Immature natural killer cell (primary cell): ENCODE results near the gene THAP7. TPM values are rescaled to one million over a fixed set of nuclear protein-coding genes. Genes with fewer than 3 reads are reported as not detected.

Source experiments
- DNase-seq, 3 donors: peaks; one replicate each; pipeline ENCODE4 v3.0.0; 2022; ENCODE audit warnings: mixed read lengths in 1 of 3
- H3K27ac Mint-ChIP-seq, 6 donors: one replicate each; pipeline ENCODE4 v1.8.0; 2020; ENCODE audit warnings: mixed read lengths in 6 of 6, mild to moderate bottlenecking in 5 of 6, inconsistent platforms in 4 of 6, moderate library complexity in 3 of 6
- H3K27me3 Mint-ChIP-seq, 3 donors: one replicate each; pipeline ENCODE4 v1.8.0; 2020 to 2021; ENCODE audit warnings: low read depth in 3 of 3, mild to moderate bottlenecking in 3 of 3, mixed read lengths in 3 of 3, moderate library complexity in 3 of 3, inconsistent platforms in 1 of 3
- H3K36me3 Mint-ChIP-seq, 3 donors: one replicate each; pipeline ENCODE4 v1.8.0; 2020; ENCODE audit warnings: mixed read lengths in 3 of 3, inconsistent platforms in 2 of 3, mild to moderate bottlenecking in 2 of 3
- H3K4me1 Mint-ChIP-seq, 2 donors: one replicate each; pipeline ENCODE4 v1.8.0; 2020; ENCODE audit warnings: inconsistent platforms in 2 of 2, mild to moderate bottlenecking in 2 of 2, mixed read lengths in 2 of 2, moderate library complexity in 1 of 2
- H3K4me3 Mint-ChIP-seq, 5 donors: one replicate each; pipeline ENCODE4 v1.8.0; 2020; ENCODE audit warnings: mild to moderate bottlenecking in 5 of 5, mixed read lengths in 5 of 5, inconsistent platforms in 3 of 5, moderate library complexity in 3 of 5
- H3K9me3 Mint-ChIP-seq, 6 donors: one replicate each; pipeline ENCODE4 v1.8.0; 2020; ENCODE audit warnings: mild to moderate bottlenecking in 6 of 6, mixed read lengths in 6 of 6, inconsistent platforms in 4 of 6, moderate library complexity in 3 of 6
- polyA plus RNA-seq, 3 donors: library from polyadenylated mRNA; unstranded; fragments of 300-500 nt; fragmentation: Illumina TruSeq; gene quantifications; one replicate each; pipeline ENCODE4 v1.2.3, GENCODE V29; 2021

The THAP7 gene
- polyA plus RNA-seq, 3 donors from 2014 or later, result 28.9 to 41.4 (median 32.9) TPM

DNA sequence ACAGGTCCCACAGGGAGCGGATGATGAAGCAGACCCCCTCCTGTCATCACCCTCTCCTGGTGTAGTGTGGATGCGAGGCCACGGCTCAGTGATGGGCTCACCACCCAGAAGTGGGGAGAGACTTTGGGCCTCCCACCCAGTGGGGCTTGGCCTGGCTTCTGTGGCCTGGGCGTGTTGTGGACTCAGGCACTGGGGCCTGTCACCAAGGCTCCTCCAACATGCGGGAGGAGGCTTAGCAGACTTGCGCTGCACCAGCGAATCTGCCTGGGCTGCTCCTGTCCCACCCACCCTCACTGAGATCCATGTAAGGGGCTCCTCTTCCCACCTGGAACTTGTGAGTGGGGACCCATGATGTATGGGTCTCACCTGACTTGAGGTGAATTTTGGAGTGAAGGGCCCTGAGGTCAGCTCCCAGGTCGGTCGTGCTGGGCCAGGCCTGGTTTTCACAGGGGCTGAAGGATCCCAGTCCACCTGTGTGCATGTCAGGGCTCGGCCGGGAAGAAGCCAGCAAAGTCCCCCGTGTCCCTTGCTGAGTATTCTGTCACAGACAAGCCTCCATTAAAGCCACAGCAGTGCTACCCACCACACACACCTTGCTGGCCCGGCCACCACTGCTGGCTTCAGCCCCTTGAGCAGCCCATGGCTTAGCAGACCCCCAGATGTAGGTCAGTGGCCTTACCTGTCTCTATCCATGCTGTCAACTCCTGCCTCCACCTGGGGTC lies 4.2 kb downstream of the THAP7 start:
- peaks cover 18 to 24% of the 10 kb centered on the region in 2 donors for H3K4me1 Mint-ChIP-seq
- DNase-seq, result no peak
- H3K27me3 Mint-ChIP-seq, result peaks cover 10 to 11% (median 11%) of the 10 kb centered on the region in 3 donors
- H3K27ac Mint-ChIP-seq, result no peak overlapping the region
- H3K9me3 Mint-ChIP-seq, result no peaks in the 10 kb centered on the region
- no peaks in the 10 kb centered on the region for H3K36me3 Mint-ChIP-seq
- no peak overlapping the region for H3K4me3 Mint-ChIP-seq

DNA sequence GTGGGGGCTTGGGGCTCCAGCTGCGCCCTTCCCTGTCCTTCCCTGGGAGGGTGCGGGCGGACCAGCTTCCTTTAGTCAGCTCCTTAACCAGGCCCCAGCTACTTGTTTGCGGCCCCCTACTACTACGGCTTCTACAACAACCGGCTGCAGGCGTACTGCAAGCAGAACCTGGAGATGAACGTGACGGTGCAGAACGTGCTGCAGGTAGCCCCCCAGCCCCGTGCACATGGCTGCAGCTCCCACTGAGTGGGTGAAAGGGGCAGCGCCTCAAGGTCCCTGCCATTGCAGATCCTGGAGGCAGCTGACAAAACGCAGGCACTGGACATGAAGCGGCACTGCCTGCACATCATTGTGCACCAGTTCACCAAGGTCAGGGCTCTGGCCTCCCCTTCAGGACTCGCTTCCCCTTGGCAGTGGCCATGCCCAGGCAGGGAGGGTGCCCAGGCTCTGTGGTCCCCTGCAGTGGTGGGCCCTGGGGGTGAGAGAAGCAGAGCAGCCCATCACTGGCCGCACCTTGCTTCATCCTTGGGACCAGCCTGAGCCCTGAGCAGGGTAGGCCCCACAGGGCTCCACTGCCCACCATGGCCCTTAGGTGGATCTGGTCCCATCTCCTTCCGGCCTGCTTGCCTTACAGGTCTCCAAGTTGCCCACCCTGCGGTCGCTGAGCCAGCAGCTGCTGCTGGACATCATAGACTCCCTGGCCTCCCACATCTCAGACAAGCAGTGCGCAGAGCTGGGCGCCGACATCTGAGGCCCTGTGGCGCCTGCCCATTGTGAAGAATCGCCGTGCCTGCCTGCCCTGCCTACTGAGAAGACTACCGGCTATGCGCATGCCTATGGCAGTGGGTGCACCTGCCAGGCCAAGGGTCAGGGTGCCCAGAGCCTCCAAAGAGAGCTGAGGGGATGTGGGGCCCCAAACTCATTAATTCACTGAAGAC lies 5.1 kb downstream of the THAP7 start:
- Mint-ChIP-seq H3K4me1 (peaks cover 15 to 17% of the 10 kb centered on the region in 2 donors), H3K4me3 (no peak overlapping the region), H3K27ac (no peak overlapping the region), H3K27me3 (peaks cover 7 to 9% (median 8%) of the 10 kb centered on the region in 3 donors), H3K36me3 (no peaks in the 10 kb centered on the region), H3K9me3 (no peaks in the 10 kb centered on the region)
- DNase-seq, result no peak

DNA sequence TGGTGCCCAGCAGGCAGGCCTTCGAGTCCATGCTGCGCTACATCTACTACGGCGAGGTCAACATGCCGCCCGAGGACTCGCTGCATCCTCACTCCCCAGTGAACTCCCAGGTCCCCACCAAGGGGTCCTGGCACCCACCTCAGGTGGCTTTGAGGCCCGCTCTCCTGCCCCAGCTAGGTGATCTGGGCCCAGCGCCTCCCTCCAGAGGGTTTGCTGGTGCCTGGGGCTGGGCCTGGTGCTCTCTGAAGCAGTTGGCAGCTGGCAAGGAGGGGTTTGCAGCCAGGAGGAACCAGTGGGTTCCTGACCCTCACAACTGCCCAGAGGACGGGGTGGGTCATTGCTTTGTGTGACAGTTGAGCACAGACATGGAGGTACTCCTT lies 5.9 kb downstream of the THAP7 start:
- H3K4me3 Mint-ChIP-seq, result no peak overlapping the region
- no peak for DNase-seq
- H3K27ac Mint-ChIP-seq, result no peak overlapping the region
- peaks cover 8 to 10% of the 10 kb centered on the region in 2 donors for H3K4me1 Mint-ChIP-seq
- no peaks in the 10 kb centered on the region for H3K9me3 Mint-ChIP-seq
- H3K36me3 Mint-ChIP-seq, result no peaks in the 10 kb centered on the region
- H3K27me3 Mint-ChIP-seq, result peaks cover 0 to 2% (median 2%) of the 10 kb centered on the region in 3 donors

DNA sequence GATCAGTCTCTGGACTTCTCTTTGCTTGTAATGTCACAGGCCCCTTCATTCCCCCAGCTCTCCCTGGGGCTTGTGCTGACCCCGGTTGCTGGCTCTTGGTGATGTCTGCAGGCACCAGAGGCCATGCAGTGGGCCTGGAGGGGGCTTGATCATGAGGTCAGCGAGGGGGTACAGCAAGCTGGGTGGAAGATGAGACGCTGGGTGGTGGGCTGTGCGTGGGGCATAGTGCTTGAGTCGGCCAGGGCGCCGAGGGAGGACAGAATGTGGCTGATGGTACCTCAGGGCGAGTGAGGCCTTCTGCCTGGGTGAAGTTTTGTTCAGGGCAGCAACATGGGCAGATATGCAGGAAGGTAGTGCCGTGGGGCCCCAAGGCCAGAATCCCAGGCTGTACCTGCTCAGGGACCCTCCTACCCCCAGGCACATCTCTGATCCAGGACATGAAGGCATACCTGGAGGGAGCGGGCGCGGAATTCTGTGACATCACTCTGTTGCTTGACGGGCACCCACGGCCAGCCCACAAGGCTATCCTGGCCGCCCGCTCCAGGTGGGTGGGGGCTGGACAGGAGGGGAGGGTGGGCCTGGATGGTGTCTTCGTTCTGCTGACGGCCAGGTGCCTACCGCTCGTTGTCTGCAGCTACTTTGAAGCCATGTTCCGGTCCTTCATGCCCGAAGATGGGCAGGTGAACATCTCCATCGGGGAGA lies 6.4 kb downstream of the THAP7 start:
- Mint-ChIP-seq H3K4me3 (no peak overlapping the region), H3K27ac (peak overlapping the region in 1 of 6 donors; percentile 62), H3K4me1 (peaks cover 3 to 4% of the 10 kb centered on the region in 2 donors), H3K36me3 (no peaks in the 10 kb centered on the region), H3K27me3 (peaks cover 2% of the 10 kb centered on the region in 3 donors), H3K9me3 (no peaks in the 10 kb centered on the region)
- DNase-seq, result no peak

DNA sequence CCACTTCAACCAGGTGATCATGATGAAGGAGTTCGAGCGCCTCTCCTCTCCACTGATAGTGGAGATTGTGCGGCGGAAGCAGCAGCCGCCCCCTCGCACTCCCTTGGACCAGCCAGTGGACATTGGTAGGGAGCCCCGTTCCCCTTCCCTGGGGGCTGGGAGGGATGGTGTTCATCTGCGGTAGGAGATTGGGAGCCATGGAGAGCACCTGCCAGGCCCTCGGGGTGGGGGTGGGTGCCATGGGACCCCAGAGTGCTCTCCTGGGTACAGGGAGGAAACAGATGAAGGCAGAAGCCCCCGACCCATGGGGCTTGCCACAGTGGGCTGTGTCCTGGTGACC lies 7.0 kb downstream of the THAP7 start:
- H3K4me1 Mint-ChIP-seq, result no peaks in the 10 kb centered on the region
- no peaks in the 10 kb centered on the region for H3K36me3 Mint-ChIP-seq
- H3K27ac Mint-ChIP-seq, result no peak overlapping the region
- no peak overlapping the region for H3K4me3 Mint-ChIP-seq
- peaks cover 0 to 2% (median 2%) of the 10 kb centered on the region in 3 donors for H3K27me3 Mint-ChIP-seq
- DNase-seq, result no peak
- H3K9me3 Mint-ChIP-seq, result no peaks in the 10 kb centered on the region

DNA sequence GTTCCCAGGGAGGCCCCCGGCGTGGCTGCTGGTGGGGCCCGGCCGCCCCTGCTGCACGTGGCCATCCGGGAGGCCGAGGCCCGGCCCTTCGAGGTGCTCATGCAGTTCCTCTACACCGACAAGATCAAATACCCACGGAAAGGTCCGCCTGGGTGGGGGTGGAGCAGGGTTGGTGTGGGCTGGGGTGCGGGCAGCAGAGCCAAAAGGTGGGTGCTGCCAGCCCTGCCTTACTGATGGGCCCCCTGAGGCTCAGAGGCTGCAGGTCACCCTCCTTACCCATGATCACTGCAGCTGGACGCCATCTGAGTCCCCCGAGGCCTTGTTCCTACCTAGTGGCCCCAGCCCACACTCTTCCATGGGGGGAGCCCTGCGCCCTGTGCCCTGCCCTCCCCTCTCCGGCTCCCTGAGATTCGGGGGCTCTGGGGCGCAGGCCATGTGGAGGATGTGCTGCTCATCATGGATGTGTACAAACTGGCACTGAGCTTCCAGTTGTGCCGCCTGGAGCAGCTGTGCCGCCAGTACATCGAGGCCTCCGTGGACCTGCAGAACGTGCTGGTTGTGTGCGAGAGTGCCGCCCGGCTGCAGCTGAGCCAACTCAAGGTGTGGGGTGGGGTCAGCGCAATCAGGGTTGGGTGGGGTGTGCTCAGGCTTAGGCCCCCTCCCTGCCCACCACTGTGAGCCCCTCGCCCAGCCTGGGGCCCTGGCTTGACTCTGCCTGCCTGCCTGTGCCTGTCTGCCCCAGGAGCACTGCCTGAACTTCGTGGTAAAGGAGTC lies 7.6 kb downstream of the THAP7 start:
- no peak for DNase-seq
- Mint-ChIP-seq H3K36me3 (no peaks in the 10 kb centered on the region), H3K4me3 (no peak overlapping the region), H3K27me3 (peaks cover 0 to 2% (median 2%) of the 10 kb centered on the region in 3 donors), H3K4me1 (no peaks in the 10 kb centered on the region), H3K27ac (no peak overlapping the region), H3K9me3 (no peaks in the 10 kb centered on the region)

DNA sequence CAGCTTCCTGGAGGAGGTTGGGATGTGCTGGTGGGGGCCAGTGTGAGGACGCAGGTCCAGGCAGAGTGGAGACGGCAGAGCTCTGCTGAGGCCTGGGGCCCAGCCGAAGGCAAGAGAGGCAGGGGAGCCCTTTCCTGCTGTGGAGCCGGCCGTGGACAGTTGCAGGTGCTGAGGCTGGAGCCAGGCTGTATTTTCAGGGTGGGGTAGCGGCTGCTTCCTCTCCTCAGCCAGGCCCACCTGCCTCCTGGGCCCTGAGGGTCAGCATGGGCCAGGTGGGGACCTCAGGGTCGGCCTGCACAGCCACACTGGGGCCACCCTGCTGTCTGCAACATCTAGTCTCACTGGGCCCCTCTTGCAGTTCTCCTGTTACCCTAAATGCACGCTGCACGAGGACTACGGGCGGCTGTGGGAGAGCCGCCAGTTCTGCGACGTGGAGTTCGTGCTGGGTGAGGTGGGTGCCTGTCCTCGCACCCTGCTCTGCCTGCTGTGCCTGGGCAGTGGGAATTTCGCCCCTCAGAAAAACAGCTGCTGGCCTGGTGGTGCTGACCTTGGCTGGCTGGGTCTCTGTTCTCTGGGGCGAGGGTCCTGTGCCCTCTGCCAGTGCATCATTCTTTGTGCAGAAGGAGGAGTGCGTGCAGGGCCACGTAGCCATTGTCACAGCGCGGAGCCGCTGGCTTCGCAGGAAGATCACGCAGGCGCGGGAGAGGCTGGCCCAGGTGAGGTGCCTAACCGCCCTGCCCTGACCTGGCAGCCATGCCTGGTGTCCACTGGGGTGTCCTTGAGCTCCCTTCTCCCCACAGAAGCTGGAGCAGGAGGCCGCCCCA lies 8.4 kb downstream of the THAP7 start:
- Mint-ChIP-seq H3K27me3 (peaks cover 0 to 2% (median 2%) of the 10 kb centered on the region in 3 donors), H3K36me3 (no peaks in the 10 kb centered on the region), H3K4me1 (no peaks in the 10 kb centered on the region), H3K27ac (no peak overlapping the region), H3K9me3 (no peaks in the 10 kb centered on the region), H3K4me3 (no peak overlapping the region)
- no peak for DNase-seq

DNA sequence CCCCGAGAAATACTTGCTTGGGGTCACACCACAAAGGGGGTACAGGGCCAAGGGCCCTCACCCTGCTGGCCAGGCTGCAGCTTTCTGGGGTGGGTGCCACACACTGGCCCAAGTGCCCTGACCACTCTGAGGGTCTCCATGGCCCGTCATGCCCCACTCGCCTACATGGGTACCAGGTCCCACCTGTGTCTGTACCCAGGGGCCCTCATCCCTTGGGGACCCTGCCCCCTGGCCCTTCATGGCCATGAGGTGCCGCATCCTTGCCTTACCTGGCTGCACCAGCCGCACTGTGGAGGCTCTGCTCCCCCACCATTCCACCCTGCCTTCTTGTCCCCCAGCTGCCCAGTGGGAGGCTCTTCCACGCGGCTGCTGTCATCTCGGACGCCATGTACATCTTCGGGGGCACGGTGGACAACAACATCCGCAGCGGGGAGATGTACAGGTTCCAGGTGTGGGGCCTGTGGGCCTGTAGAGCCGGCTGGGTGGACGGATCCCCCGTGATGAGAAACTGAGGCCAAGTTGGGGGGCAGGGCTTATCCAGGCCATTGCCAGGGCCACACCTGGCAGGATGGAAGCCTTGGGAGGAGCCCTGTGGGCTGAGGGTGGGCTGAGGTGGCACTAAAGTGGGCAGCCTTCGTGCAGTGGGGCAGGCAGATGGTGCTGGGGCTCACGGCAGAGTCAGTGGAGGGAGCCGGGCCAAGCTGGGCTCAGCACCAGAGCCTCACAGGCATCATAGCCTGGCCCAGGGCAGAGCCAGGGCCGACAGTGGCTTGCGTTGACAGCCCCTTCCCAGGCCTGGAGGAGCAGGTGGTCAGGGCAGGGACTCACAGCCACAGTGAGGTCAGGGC lies 9.2 kb downstream of the THAP7 start:
- Mint-ChIP-seq H3K27me3 (peaks cover 0 to 2% (median 0%) of the 10 kb centered on the region in 3 donors), H3K4me1 (no peaks in the 10 kb centered on the region), H3K4me3 (no peak overlapping the region), H3K36me3 (no peaks in the 10 kb centered on the region), H3K27ac (no peak overlapping the region), H3K9me3 (no peaks in the 10 kb centered on the region)
- DNase-seq, result no peak

DNA sequence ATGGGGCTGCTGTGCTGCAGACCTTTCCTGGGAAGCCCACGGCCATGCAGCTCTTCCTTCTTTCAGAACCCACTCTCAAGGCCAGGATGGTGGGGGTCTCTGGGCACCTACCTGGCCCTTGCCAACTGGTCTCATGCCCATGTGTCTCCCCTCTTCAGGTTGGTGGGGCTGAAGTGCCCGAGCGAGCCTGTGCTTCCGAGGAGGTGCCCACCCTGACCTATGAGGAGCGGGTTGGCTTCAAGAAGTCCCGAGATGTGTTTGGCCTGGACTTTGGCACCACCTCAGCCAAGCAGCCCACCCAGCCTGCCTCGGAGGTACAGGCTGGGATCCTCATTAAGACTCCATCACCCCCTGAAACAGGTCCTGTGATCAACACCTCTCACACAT lies 9.9 kb downstream of the THAP7 start:
- no peak overlapping the region for H3K4me3 Mint-ChIP-seq
- H3K27me3 Mint-ChIP-seq, result peaks cover 0 to 2% (median 0%) of the 10 kb centered on the region in 3 donors
- DNase-seq, result no peak
- no peaks in the 10 kb centered on the region for H3K9me3 Mint-ChIP-seq
- no peak overlapping the region for H3K27ac Mint-ChIP-seq
- H3K4me1 Mint-ChIP-seq, result no peaks in the 10 kb centered on the region
- no peaks in the 10 kb centered on the region for H3K36me3 Mint-ChIP-seq

DNA sequence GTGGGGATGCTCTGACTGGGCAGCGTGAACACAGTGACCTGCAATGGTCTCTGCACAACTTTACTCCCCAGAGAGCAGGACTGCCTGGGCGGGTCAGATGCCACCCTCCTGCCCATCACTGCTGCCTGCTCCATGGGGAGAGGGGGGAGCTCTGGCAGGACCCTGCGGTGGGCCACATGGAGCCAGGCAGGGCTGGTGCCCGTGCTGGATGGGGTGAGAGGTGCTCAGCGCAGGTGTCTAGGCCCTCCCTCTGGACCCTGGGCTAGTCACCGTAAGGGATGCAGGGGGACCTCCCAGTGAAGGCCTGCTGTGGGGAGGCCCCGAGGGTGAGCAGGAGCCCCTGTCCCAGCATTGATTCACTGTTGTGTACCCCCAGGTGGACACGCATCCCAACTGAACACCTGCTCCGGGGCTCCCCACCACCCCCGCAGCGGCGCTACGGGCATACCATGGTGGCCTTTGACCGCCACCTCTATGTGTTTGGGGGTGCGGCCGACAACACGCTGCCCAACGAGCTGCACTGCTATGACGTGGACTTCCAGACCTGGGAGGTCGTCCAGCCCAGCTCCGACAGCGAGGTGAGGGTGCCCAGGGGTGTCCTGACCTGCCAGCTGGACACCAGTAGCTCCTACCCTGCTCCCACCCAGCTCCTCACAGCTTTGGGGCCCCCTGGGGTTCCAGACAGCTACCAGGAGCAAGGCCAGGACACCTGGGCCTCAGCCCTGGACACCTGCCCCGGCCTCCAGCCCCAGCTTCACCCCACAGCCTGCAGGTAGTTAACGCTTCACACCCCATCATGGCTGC lies 10.5 kb downstream of the THAP7 start:
- no peak for DNase-seq
- no peaks in the 10 kb centered on the region for H3K9me3 Mint-ChIP-seq
- no peak overlapping the region for H3K4me3 Mint-ChIP-seq
- no peak overlapping the region for H3K27ac Mint-ChIP-seq
- no peaks in the 10 kb centered on the region for H3K4me1 Mint-ChIP-seq
- peaks cover 0 to 2% (median 0%) of the 10 kb centered on the region in 3 donors for H3K27me3 Mint-ChIP-seq
- H3K36me3 Mint-ChIP-seq, result peaks cover 0 to 3% (median 2%) of the 10 kb centered on the region in 3 donors
